Non-pigmented ciliary epithelial cell (primary cell): ENCODE data around the gene CCL3.
"Not testable (repeated sequence)": the region's sequence is repeated elsewhere in the genome, so short reads cannot be mapped to it uniquely, and the experiment has no call there.

Experiments
- DNase-seq: peaks from one replicate; pipeline ENCODE4 v3.0.0-alpha.2; 2010; ENCODE audit warnings: low read depth

The CCL3 gene

DNA sequence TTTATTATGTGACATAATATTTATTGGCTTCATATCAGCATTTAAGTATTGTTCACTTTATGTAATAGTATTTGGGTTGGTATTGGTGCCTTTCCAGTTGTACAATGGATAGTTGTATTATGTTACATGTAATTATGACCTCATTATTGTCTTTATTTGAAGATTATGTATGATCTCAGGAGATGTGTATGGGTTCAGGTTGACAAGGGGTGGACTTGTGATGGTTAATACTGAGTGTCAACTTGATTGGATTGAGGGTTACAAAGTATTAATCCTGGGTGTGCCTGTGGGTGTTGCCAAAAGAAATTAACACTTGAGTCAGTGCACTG lies 25.7 kb upstream of the CCL3 start:
- not testable (repeated sequence) for DNase-seq

- DNase-seq, result not testable (repeated sequence)
Observed at GRCh38 chr17:36114971-36115648, 25.2 kb upstream of the CCL3 start.

GRCh38 chr17:36113131-36113530 lies 23.2 kb upstream of the CCL3 start:
- not testable (repeated sequence) for DNase-seq

GRCh38 chr17:36112572-36112971 lies 22.6 kb upstream of the CCL3 start:
- DNase-seq, result no peak

DNA sequence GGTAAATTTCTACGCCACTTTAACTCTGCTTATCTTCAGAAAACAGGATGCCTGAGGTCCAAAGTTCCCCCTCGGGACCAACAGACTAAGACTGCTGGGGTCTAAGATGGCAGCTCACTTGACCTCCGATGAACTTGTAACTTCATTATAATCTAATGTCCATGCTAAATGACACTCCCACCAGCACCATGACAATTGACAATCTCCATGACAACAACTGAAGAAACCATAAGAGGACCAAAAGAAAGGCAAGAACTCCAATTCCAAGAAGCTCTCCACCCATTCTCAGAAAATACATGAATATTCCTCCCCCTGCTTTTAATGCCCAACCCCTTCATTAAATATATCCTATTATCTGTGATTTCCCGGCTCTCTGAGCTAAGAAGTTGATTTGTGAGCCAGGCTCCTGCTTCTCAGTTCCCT lies 21.1 kb upstream of the CCL3 start:
- DNase-seq, result no peak

- DNase-seq, result not testable (repeated sequence)
Observed at GRCh38 chr17:36108265-36108664, 18.3 kb upstream of the CCL3 start.

- no peak for DNase-seq
Observed at GRCh38 chr17:36107660-36108059, 17.7 kb upstream of the CCL3 start.

DNA sequence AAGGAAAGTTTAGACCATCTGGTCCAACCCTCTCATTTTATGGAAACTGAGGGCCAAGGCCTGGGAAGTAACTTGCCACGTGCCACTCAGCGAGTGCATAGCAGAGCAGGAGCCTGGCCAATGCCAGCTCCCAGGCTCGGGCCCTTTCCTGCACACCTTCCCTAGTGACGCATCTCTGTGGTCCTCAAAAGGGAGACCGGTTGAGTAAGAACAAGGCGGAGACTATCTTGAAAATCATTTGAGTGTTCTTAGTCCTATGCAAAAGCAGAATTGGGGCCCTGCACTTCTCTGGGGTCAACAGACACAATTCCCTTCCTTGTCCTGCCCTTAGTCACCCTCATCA lies 16.5 kb upstream of the CCL3 start:
- DNase-seq, result no peak

DNA sequence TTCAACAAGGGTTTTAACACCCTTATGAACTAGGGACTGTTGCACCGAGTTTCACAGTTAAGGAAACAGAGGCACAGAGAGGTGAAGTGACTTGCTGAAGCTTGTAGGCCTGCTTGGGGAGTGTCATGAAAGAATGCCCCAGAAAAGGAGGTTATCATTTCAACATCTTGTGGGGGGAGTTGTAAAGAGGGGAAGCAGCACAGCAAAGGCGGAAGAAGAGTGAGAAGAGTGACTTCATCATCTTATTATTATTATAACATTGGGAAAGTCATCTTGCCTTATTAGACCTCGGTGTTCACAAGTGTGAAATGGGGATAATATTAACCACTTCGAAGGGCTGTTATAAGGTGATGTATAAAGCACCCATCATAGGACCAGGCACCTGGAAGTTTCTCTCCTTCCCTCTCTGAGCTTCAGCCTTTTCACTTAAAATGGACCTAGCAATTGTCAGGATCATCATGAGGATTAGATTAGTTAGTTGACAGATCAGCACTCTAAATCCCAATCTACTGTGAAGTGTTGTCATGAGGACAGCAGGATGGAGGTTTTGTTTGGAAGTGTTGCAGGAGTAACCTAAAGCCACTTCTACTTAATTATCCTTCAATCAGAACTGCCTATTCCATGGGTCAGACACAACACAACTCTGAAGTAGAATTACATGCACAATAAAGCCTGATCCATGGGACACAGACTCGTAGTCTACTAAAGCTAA lies 16.0 kb upstream of the CCL3 start:
- DNase-seq, result no peak

- DNase-seq, result no peak
Observed at GRCh38 chr17:36104701-36105181, 14.8 kb upstream of the CCL3 start.

- not testable (repeated sequence) for DNase-seq
Observed at GRCh38 chr17:36104246-36104645, 14.3 kb upstream of the CCL3 start.

GRCh38 chr17:36103401-36103975 lies 13.5 kb upstream of the CCL3 start, which contains the start of gene CCL4:
Gene CCL4 (plus strand): TSS chr17:36103827. CDS start chr17:36103906, 79 bp downstream.
- not testable (repeated sequence) for DNase-seq

DNA sequence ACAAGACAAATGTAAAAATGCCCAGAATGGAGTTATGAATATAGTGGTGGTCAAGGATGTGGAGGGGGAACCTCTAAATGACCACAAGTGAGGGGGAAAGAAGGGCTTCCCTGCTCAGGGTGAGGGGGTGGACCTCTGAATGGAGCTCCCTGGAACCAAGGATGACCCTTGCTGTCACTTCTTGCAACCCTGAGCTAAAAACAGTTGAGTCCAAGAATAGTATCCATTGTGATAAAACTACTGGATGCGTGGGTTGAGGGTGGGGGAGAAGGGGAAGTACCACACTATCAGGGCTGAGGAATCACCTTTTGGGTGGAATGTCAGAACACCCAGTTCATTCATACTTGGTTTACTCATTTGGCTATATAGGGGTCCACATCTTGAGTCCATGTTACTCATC lies 9.1 kb upstream of the CCL3 start:
- not testable (repeated sequence) for DNase-seq

DNA sequence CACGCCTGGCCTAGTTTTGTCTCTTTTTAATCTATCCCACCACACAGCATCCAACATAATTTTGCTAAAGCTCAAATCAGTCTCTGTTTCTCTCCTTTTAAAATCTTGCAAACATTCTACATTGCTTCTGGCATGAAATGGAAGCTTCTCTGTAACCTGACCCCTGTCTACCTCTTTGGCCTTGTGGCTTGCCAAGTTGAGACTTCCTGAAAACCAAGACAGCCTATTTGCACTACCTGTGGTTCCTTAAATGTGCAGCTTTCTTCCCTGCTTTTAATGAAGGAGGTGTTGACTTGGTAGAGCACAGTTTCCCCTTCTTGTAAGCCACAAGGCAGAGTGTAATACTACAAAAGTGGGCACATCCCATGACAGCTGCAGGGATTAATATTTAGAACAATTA lies 6.0 kb upstream of the CCL3 start:
- DNase-seq, result no peak

GRCh38 chr17:36094746-36095145 lies 4.8 kb upstream of the CCL3 start:
- no peak for DNase-seq

DNA sequence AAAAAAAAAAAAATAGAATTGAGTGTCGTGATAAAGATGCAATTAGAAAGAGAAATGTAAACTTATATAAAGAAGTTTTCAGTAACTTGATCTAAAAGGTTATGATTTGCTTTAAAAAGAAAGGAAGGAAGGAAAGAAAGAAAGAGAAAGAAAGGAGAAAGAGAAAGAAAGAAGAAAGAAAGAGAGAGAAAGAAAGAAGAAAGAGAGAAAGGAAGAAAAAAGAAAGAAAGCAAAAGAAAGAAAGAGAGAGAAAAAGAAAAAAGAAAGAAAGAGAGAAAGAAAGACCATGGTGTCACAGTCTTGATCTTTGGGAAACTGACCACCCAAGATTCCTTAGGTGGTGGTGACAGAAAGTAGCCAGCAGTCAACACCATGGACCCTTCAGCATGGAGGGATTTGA lies 4.3 kb upstream of the CCL3 start:
- no peak for DNase-seq

DNA sequence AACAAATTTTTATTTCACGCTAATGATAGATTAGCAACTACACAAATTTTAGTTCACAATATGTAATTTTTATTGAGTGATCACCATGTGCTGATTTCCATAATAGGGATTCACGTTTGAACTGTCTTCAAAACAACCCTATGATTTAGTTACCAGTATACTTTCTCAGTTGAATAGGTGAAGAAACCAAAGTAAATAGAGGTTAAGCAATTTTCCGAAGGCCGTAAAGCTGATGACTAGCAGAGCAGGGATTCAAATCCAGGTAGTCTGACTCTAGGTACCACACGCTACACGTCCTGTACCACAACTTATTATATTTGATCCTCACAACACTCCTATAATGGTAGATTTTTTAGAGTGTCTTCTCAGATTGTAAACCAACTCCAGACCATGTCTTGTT lies 2.8 kb upstream of the CCL3 start:
- not testable (repeated sequence) for DNase-seq

DNA sequence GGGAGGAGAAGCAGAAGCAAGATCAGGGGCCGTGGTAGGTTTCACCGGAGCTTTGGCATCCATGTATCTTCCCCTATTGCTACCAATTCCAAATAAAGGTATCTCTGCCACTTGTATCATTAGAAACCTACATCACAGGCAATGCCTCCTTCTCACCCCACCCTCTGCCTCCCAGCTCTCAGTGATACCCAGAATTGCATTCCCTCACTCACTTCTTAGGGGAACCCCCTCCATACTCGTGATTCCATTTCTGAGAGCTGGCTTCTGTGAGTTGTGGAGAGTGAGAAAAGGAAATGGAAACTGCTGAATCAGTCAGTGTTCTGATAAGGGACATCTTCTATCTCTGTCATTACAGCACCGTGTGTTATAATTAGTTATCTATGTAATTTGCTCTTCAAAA lies 2.3 kb upstream of the CCL3 start:
- DNase-seq, result no peak

- DNase-seq, result no peak
Observed at GRCh38 chr17:36089339-36089865, 541 bp downstream of the CCL3 start.

DNA sequence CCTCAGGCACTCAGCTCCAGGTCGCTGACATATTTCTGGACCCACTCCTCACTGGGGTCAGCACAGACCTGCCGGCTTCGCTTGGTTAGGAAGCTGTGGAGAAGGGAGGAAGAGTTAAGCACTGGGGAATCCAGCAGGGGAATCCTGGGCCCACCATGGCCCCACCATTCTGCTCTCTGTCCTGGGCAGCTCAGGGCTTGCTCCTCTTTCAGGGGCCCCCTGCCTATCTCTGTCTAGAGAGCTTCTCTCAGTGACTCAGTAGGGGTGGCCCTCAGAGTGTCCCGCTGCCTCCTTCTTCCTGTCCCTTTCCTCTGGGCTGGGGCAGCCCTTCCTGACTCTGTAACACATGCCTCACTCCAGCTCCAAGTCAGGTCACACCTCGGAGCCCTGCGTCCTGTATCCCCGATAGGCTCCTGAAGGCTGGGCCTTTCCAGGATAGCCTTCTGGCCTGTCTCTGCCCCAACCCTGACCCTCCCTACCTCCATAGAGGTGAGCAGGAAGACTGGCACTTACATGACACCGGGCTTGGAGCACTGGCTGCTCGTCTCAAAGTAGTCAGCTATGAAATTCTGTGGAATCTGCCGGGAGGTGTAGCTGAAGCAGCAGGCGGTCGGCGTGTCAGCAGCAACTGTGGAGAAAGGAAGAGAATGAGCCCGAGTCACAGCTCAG lies 1.1 kb downstream of the CCL3 start:
- no peak for DNase-seq

DNA sequence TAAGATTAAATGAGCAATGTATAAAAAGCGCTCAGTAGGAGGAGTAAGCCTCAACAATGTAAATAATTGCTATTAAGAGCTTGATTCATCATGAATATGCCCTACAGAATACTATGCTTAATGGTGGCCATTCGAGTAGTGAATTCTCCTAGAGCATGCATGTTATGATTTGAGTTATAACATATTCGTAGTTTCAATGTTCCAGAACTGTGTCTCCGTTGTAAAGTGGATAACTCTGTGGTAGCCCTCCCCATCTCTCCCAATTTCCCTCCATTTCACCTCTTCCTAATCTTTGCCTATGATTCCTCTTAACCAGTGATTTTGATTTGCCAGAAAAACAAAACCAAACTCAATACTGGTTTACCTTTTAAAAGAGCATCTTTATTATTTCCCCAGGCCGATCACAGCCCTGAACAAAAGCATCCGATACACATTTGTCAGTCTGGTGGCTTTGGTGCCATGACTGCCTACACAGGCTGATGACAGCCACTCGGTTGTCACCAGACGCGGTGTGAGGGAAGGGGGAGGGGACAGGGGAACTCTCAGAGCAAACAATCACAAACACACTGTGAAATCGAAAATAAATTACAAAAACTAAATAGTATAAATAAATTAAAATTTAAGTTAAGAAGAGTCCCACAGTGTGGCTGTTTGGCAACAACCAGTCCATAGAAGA lies 1.9 kb downstream of the CCL3 start:
- DNase-seq, result not testable (repeated sequence)

DNA sequence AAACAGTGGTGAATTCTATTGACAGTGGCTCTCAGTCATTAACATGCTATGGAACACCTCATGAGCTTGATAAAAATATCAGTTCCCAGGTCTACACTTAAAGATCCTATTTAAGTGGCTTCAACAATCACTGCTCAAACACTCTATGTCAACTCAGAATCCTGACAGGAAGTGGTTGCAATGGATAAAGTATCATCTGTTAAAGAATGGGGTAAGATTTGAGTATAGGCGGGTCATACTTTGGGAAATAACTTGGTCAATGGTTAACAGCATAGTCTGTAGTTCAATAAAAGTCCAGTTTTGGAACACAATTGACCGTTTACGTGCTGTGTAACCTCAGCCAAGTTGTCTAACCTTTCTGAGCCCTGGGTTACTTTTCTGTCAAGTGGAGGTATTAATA lies 2.5 kb downstream of the CCL3 start:
- DNase-seq, result not testable (repeated sequence)
